Osteocyte (in vitro differentiated cells): ENCODE data around the gene SAPCD2. TPM values are rescaled to one million over a fixed set of nuclear protein-coding genes. Genes with fewer than 3 reads are reported as not detected.

Experiments used
- DNase-seq: peaks from one replicate; pipeline ENCODE4 v3.0.0; 2021; ENCODE audit warnings: mixed read lengths; ENCODE audit not compliant: unreplicated experiment; ENCODE audit errors: extremely low spot score
- H3K27ac Mint-ChIP-seq: one replicate; pipeline ENCODE4 v1.8.0; 2021; ENCODE audit warnings: mild to moderate bottlenecking, mixed read lengths; ENCODE audit not compliant: unreplicated experiment
- H3K27me3 Mint-ChIP-seq: one replicate; pipeline ENCODE4 v1.8.0; 2021; ENCODE audit warnings: mixed read lengths; ENCODE audit not compliant: unreplicated experiment
- H3K36me3 Mint-ChIP-seq: one replicate; pipeline ENCODE4 v1.8.0; 2021; ENCODE audit warnings: mixed read lengths; ENCODE audit not compliant: unreplicated experiment
- H3K4me1 Mint-ChIP-seq: one replicate; pipeline ENCODE4 v1.8.0; 2021; ENCODE audit warnings: mixed read lengths; ENCODE audit not compliant: unreplicated experiment
- H3K4me3 Mint-ChIP-seq: one replicate; pipeline ENCODE4 v1.8.0; 2021; ENCODE audit warnings: mild to moderate bottlenecking, moderate library complexity, mixed read lengths; ENCODE audit not compliant: unreplicated experiment
- H3K9me3 Mint-ChIP-seq: one replicate; pipeline ENCODE4 v1.8.0; 2021; ENCODE audit warnings: mixed read lengths; ENCODE audit not compliant: unreplicated experiment
- CTCF ChIP-seq: fragments of 200-600 bp; sonication (generic); IDR thresholded peaks from 2 replicates; pipeline ENCODE4 v1.5.0; 2021; ENCODE audit warnings: antibody characterized with exemption, mild to moderate bottlenecking, moderate library complexity
- total RNA-seq: library from RNA; stranded (reverse); gene quantifications from 2 replicates; pipeline ENCODE4 v1.2.1, GENCODE V29; 2021

SAPCD2 gene
- total RNA-seq, 1 donor from 2014 or later, result 3.1 TPM

GRCh38 chr9:137109250-137110146 is 39.1 kb upstream of the SAPCD2 start:
- Mint-ChIP-seq H3K36me3 (peaks cover 10% of the 10 kb centered on the region), H3K9me3 (no peaks in the 10 kb centered on the region), H3K27ac (no peak overlapping the region), H3K27me3 (no peaks in the 10 kb centered on the region), H3K4me3 (no peak overlapping the region), H3K4me1 (peaks cover 3% of the 10 kb centered on the region)
- DNase-seq, result no peak
- TF ChIP-seq CTCF, result no peak

GRCh38 chr9:137108608-137109249 is 38.4 kb upstream of the SAPCD2 start:
- H3K27me3 Mint-ChIP-seq, result no peaks in the 10 kb centered on the region
- peaks cover 10% of the 10 kb centered on the region for H3K36me3 Mint-ChIP-seq
- no peak overlapping the region for H3K27ac Mint-ChIP-seq
- TF ChIP-seq CTCF, result no peak
- H3K4me3 Mint-ChIP-seq, result no peak overlapping the region
- peaks cover 3% of the 10 kb centered on the region for H3K4me1 Mint-ChIP-seq
- no peaks in the 10 kb centered on the region for H3K9me3 Mint-ChIP-seq
- no peak for DNase-seq

- peaks cover 10% of the 10 kb centered on the region for H3K36me3 Mint-ChIP-seq
- no peak for DNase-seq
- H3K27me3 Mint-ChIP-seq, result no peaks in the 10 kb centered on the region
- no peak for TF ChIP-seq CTCF
- no peak overlapping the region for H3K4me3 Mint-ChIP-seq
- no peaks in the 10 kb centered on the region for H3K4me1 Mint-ChIP-seq
- no peak overlapping the region for H3K27ac Mint-ChIP-seq
- no peaks in the 10 kb centered on the region for H3K9me3 Mint-ChIP-seq
Observed at GRCh38 chr9:137107982-137108381, 37.6 kb upstream of the SAPCD2 start.

- Mint-ChIP-seq H3K36me3 (peaks cover 10% of the 10 kb centered on the region), H3K4me1 (no peaks in the 10 kb centered on the region), H3K27me3 (no peaks in the 10 kb centered on the region), H3K27ac (no peak overlapping the region), H3K9me3 (no peaks in the 10 kb centered on the region), H3K4me3 (no peak overlapping the region)
- TF ChIP-seq CTCF, result no peak
- no peak for DNase-seq
Observed at GRCh38 chr9:137107312-137107921, 37.1 kb upstream of the SAPCD2 start.
